B cell (primary cell): ENCODE results near the gene OVCA2. TPM values are rescaled to one million over a fixed set of nuclear protein-coding genes. Genes with fewer than 3 reads are reported as not detected.

ENCODE experiments used
- ATAC-seq: fragments of 200-7000 bp; cut with Tn5 transposase; one replicate; pipeline ENCODE4 v1.10.0; 2021; ENCODE audit warnings: low read depth, mild to moderate bottlenecking, moderate number of reproducible peaks, moderate library complexity
- CTCF ChIA-PET: fragments of 350-600 bp; sonication (Branson Sonifier 250); formaldehyde crosslinking; loops from one replicate; lab custom pipeline; 2021; ENCODE audit warnings: antibody characterized with exemption, inconsistent platforms; lab: Charles Lee
- POLR2A ChIA-PET: fragments of 350-600 bp; sonication (Branson Sonifier 250); formaldehyde crosslinking; loops from one replicate; lab custom pipeline; 2021; ENCODE audit warnings: antibody characterized with exemption; lab: Charles Lee
- DNase-seq: peaks from one replicate; pipeline ENCODE4 v3.0.0; 2013
- H2AFZ ChIP-seq: 2 replicates; pipeline ENCODE4 v1.6.1; 2012; ENCODE audit warnings: mild to moderate bottlenecking, low read depth, low read length; ENCODE audit not compliant: insufficient read depth, poor library complexity, severe bottlenecking
- H3K27ac ChIP-seq, 2 donors: 1 replicate in 1 of 2; 2 replicates in 1 of 2; pipeline ENCODE4 v1.5.1; 2012 to 2013; ENCODE audit warnings: low read length in 2 of 2, mild to moderate bottlenecking in 2 of 2, moderate library complexity in 1 of 2
- H3K27me3 ChIP-seq, 4 experiments: fragments of 200-600 bp in 1 of 4; sonication (generic) in 1 of 4; replicated peaks in 1 of 4; 1 replicate in 2 of 4; 2 replicates in 2 of 4; pipeline versions ENCODE4 v1.6.1 to v1.7.0; 2013 to 2016; ENCODE audit warnings: low read length in 3 of 4, mild to moderate bottlenecking in 2 of 4, mixed read lengths in 1 of 4, moderate library complexity in 1 of 4; ENCODE audit not compliant: insufficient read depth in 4 of 4, control insufficient read depth in 3 of 4; ENCODE audit errors: control extremely low read depth in 1 of 4
- H3K36me3 ChIP-seq, 2 experiments: replicated peaks in 1 of 2; 1 replicate in 1 of 2; 2 replicates in 1 of 2; pipeline versions ENCODE4 v1.6.1 to v1.7.1; 2013; ENCODE audit warnings: low read length in 1 of 2; ENCODE audit not compliant: insufficient read depth in 2 of 2, control insufficient read depth in 1 of 2; ENCODE audit errors: control extremely low read depth in 1 of 2, extremely low read depth in 1 of 2
- H3K4me1 ChIP-seq, 2 donors: fragments of 200-600 bp in 1 of 2; sonication (generic) in 1 of 2; 1 replicate in 1 of 2; 2 replicates in 1 of 2; pipeline versions ENCODE4 v1.5.1 to v1.6.1; 2013 to 2017; ENCODE audit warnings: low read length in 2 of 2; ENCODE audit not compliant: control insufficient read depth in 2 of 2, insufficient read depth in 2 of 2
- H3K4me2 ChIP-seq: replicated peaks from 2 replicates; pipeline ENCODE3; 2012; ENCODE audit warnings: mild to moderate bottlenecking, low read depth, low read length; ENCODE audit not compliant: poor library complexity, severe bottlenecking
- H3K4me3 ChIP-seq, 5 experiments: fragments of 200-600 bp in 1 of 5; sonication (generic) in 1 of 5; 1 replicate in 3 of 5; 2 replicates in 2 of 5; pipeline versions ENCODE4 v1.5.1 to v1.7.0; 2011 to 2016; ENCODE audit warnings: low read length in 4 of 5, mild to moderate bottlenecking in 4 of 5, low read depth in 2 of 5, control low read depth in 1 of 5, moderate library complexity in 1 of 5; ENCODE audit not compliant: insufficient read depth in 1 of 5; ENCODE audit errors: control extremely low read depth in 1 of 5, extremely low read depth in 1 of 5
- H3K79me2 ChIP-seq: fragments of 200-600 bp; sonication (generic); one replicate; pipeline ENCODE4 v1.6.0; 2016; ENCODE audit warnings: low read length; ENCODE audit not compliant: control insufficient read depth, insufficient read depth
- H3K9ac ChIP-seq: fragments of 200-600 bp; sonication (generic); 2 replicates; pipeline ENCODE4 v1.6.1; 2017; ENCODE audit warnings: mild to moderate bottlenecking, low read length, moderate library complexity
- H3K9me3 ChIP-seq, 3 donors: one replicate each; pipeline versions ENCODE4 v1.6.1 to v1.7.1; 2013; ENCODE audit warnings: low read length in 2 of 3; ENCODE audit not compliant: control insufficient read depth in 2 of 3, insufficient read depth in 1 of 3; ENCODE audit errors: control extremely low read depth in 1 of 3
- H4K20me1 ChIP-seq: 2 replicates; pipeline ENCODE4 v1.6.0; 2012; ENCODE audit warnings: mild to moderate bottlenecking, low read length; ENCODE audit not compliant: insufficient read depth, control insufficient read depth, poor library complexity, severe bottlenecking
- H3K27ac Mint-ChIP-seq: one replicate; pipeline ENCODE4 v1.8.0; 2021; ENCODE audit warnings: mixed read lengths
- H3K27me3 Mint-ChIP-seq: one replicate; pipeline ENCODE4 v1.8.0; 2021; ENCODE audit warnings: mixed read lengths
- H3K4me1 Mint-ChIP-seq: one replicate; pipeline ENCODE4 v1.8.0; 2021; ENCODE audit warnings: mixed read lengths
- H3K4me3 Mint-ChIP-seq: one replicate; pipeline ENCODE4 v1.8.0; 2021; ENCODE audit warnings: mixed read lengths
- H3K9me3 Mint-ChIP-seq: one replicate; pipeline ENCODE4 v1.8.0; 2022; ENCODE audit warnings: mixed read lengths; ENCODE audit not compliant: insufficient read depth
- EZH2 ChIP-seq: IDR thresholded peaks from 2 replicates; pipeline ENCODE4 v1.6.1; 2012; ENCODE audit warnings: borderline replicate concordance, low read depth, mild to moderate bottlenecking, moderate library complexity, low read length; ENCODE audit not compliant: insufficient read depth, poor library complexity, severe bottlenecking
- WGBS: methylation state at CpG from one replicate; pipeline ENCODE4 v1.1.5; 2013; ENCODE audit warnings: missing lambda C conversion rate; ENCODE audit not compliant: insufficient coverage; 5-methylcytosine and 5-hydroxymethylcytosine counted together
- intact Hi-C: fragments of 100-400 bp; cut with micrococcal nuclease; formaldehyde crosslinking; loops from one replicate; pipeline ENCODE4 v1.10.0; 2022
- polyA plus RNA-seq: library from polyadenylated mRNA; depleted of rRNA; stranded (reverse); fragments of >200 nt; gene quantifications from 2 replicates; pipeline ENCODE4 v1.2.3, GENCODE V29; 2012
- total RNA-seq, 2 donors: library from RNA; stranded (reverse); fragments of 120-200 nt in 1 of 2; gene quantifications; 1 replicate in 1 of 2; 2 replicates in 1 of 2; pipeline versions ENCODE4 v1.2.3 to v1.2.4, GENCODE V29; 2013 to 2022
- TF ChIP-seq, protein P1 (sequence below): fragments of 200-600 bp; IDR thresholded peaks from one replicate; pipeline ENCODE4 v1.8.0; 2022; ENCODE audit warnings: antibody characterized with exemption, mild to moderate bottlenecking

The OVCA2 gene
- total and polyA plus RNA-seq, 2 donors (not counting 1 experiment from before 2014, with no cell fraction given): 23.2 to 43.9 TPM

DNA sequence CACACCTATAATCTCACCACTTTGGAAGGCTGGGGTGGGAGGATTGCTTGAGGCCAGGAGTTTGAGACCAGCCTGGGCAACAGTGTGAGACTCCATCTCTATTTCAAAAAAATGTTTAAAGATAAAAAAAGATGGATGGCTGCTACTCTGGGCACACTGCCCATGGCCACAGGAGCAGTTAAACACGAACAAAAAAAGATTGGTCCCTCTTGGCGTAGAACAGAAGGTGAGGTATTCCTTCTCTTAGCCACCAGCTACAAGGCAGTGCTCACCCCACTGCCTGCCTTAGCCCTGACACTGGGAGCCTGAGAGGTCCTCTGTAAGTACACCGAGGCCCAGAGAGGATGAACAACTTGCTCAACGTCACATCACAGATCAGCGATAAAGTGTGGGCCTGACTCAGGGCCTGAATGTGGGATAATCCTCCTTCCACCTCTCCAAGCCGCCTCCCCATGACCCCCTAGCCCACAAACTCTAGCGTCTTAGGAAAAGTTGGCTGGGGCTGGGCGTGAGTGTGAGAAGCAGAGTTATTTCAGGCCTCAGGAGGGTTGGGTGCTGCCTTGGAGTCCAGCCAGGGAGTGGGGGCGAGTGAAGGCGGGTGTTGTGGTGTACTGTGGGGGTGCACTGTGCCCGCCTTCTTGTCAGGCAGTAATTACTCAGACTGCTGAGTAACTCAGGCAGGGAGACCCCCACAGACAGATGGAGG lies 14.1 kb upstream of the OVCA2 start:
- Histone ChIP-seq H3K4me2 (no peak overlapping the region), H2AFZ (no peak overlapping the region), H4K20me1 (peaks cover 25% of the 10 kb centered on the region), H3K79me2 (peaks cover 20% of the 10 kb centered on the region), H3K27me3 (peaks cover 0 to 56% (median 19%) of the 10 kb centered on the region in 4 experiments), H3K4me1 (peaks cover 43 to 55% of the 10 kb centered on the region in 2 donors), H3K4me3 (no peak overlapping the region), H3K9ac (no peak overlapping the region), H3K9me3 (peaks cover 0 to 16% (median 0%) of the 10 kb centered on the region in 3 donors), H3K27ac (no peak overlapping the region), H3K36me3 (peaks cover 0 to 6% of the 10 kb centered on the region in 2 experiments)
- ChIA-PET CTCF (interaction anchor here (1.7 kb wide), 1 partner anchor 311 kb away, joined by 6 read pairs; no protein-coding TSS in a partner anchor), POLR2A (no interaction called here)
- Mint-ChIP-seq H3K9me3 (no peaks in the 10 kb centered on the region), H3K27me3 (peaks cover 30% of the 10 kb centered on the region), H3K4me1 (peaks cover 35% of the 10 kb centered on the region), H3K4me3 (peak overlapping the region; percentile 35), H3K27ac (no peak overlapping the region)
- no peak for DNase-seq
- intact Hi-C loops: no loop called here
- ATAC-seq: no peak
- 71% methylated on average over 6 of the region's 11 CpGs for WGBS
- no peak for TF ChIP-seq EZH2
- TF ChIP-seq, protein P1, sequence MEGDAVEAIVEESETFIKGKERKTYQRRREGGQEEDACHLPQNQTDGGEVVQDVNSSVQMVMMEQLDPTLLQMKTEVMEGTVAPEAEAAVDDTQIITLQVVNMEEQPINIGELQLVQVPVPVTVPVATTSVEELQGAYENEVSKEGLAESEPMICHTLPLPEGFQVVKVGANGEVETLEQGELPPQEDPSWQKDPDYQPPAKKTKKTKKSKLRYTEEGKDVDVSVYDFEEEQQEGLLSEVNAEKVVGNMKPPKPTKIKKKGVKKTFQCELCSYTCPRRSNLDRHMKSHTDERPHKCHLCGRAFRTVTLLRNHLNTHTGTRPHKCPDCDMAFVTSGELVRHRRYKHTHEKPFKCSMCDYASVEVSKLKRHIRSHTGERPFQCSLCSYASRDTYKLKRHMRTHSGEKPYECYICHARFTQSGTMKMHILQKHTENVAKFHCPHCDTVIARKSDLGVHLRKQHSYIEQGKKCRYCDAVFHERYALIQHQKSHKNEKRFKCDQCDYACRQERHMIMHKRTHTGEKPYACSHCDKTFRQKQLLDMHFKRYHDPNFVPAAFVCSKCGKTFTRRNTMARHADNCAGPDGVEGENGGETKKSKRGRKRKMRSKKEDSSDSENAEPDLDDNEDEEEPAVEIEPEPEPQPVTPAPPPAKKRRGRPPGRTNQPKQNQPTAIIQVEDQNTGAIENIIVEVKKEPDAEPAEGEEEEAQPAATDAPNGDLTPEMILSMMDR: no peak

DNA sequence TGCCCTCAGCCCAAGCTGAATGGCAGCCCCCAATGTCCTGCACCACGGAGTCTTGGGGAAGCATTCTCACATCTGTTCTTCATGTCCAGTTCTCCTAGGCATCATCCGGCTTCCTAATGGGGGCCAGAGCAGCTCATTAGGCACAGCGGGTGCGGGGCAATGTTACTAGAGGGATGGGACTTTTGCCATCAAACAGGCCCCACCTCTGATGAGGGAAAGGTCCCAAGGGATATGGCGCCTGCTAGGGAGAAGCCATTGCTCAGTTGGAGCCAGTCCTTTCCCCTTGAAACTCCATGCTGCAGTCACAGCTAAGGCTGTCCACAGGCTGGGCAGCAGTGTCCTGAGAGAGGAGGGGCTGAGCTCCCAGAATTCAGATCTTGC lies 13.6 kb upstream of the OVCA2 start:
- no peak for TF ChIP-seq EZH2
- TF ChIP-seq, protein P1: no peak

More for the DNA sequence above, 13.6 kb upstream of the OVCA2 start:
- intact Hi-C loops: no loop called here
- ATAC-seq (no peak), DNase-seq (no peak)
- Histone ChIP-seq H3K9ac (no peak overlapping the region), H3K4me1 (peaks cover 37 to 50% of the 10 kb centered on the region in 2 donors), H3K4me2 (no peak overlapping the region), H3K4me3 (no peak overlapping the region), H3K27me3 (peaks cover 0 to 50% (median 16%) of the 10 kb centered on the region in 4 experiments), H4K20me1 (peaks cover 30% of the 10 kb centered on the region), H3K36me3 (peaks cover 0 to 6% of the 10 kb centered on the region in 2 experiments), H3K27ac (no peak overlapping the region), H2AFZ (no peak overlapping the region), H3K9me3 (peaks cover 0 to 13% (median 0%) of the 10 kb centered on the region in 3 donors), H3K79me2 (peaks cover 25% of the 10 kb centered on the region)
- 92% methylated on average over 5 of the region's 5 CpGs for WGBS
- CTCF ChIA-PET: interaction anchor here (1.0 kb wide), 1 partner anchor 13 kb away, joined by 3 read pairs; no protein-coding TSS in a partner anchor
- POLR2A ChIA-PET: no interaction called here
- Mint-ChIP-seq H3K9me3 (no peaks in the 10 kb centered on the region), H3K27ac (no peak overlapping the region), H3K4me1 (peaks cover 39% of the 10 kb centered on the region), H3K27me3 (peaks cover 24% of the 10 kb centered on the region), H3K4me3 (peak overlapping the region; percentile 37)
